HG03354 (cell line): ENCODE data around the gene COL27A1.
A peak's percentile ranks its signal among the peaks of the same experiment; 100 is the strongest.
"Not testable (repeated sequence)": the region's sequence is repeated elsewhere in the genome, so short reads cannot be mapped to it uniquely, and the experiment has no call there.

ENCODE experiments used
- ATAC-seq: cut with Tn5 transposase; IDR thresholded peaks from one replicate; pipeline ENCODE4 v1.9.1; 2021; ENCODE audit warnings: mild to moderate bottlenecking; ENCODE audit not compliant: unreplicated experiment, poor library complexity, severe bottlenecking

COL27A1 gene

DNA sequence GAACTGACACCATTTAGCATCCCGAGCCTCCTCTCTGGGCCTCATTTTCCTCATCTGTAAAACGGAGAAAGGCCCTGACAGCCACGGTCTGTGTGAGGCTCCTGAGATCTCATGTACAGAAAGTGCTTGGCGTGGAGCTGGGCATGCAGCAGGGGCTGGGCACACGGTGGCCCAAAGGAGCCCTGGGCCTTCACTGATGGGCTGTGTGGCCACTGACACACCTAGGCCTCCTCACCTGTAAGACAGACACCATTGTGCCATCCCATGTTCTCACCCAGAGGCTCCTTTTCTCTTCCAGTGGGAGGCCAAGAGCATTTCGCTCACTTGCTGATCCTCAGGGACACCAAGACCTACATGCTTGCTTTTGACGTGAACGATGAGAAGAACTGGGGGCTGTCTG lies 169.2 kb downstream of the COL27A1 start:
- no peak for ATAC-seq

- not testable (repeated sequence) for ATAC-seq
Observed at GRCh38 chr9:114324965-114325364, 169.6 kb downstream of the COL27A1 start.

DNA sequence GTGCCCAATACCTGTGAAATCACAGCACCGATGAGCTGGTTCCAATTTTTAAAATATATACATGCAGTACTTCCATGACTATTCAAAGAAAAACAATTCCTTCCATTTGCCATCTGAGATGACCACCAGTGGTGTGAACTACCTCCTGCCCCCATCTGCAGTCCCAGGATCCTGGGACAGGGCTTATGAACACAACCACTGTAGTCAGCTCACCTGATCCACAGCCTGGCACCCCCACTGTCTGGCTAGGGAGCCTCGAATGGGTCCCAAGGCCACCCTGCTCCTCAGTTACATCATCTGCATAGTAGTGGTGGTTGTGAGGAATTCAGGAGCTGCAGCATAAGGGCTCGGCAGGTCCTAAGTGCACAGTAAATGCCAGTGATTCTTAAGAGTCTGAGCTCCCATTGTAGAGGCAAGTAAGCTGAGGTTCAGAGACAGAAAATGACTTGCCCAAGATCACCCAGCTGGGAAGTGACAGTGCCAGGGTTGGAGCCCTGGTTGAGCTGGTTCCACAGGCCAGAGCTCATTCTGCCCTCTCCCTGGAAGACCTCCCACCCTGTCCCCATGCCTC lies 170.4 kb downstream of the COL27A1 start:
- not testable (repeated sequence) for ATAC-seq

DNA sequence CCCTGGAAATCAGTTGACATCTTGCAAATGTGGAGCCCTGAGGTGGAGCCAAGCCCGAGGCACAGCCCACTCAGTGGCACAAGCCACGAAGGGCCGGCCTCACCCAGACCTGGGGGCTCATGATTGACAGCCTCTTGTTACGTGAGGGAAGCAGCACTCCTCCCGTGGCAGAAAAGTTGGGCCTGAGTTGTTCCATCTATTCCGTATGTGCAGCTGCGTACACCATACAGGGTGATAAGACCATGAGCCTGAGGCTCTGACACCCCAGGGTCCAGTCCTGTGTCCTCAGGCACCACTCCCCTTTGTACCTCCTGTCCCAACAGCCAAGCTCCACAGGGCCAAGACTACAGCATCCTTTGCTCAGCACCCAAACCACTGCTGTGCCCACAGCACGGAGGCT lies 172.4 kb downstream of the COL27A1 start:
- no peak for ATAC-seq

DNA sequence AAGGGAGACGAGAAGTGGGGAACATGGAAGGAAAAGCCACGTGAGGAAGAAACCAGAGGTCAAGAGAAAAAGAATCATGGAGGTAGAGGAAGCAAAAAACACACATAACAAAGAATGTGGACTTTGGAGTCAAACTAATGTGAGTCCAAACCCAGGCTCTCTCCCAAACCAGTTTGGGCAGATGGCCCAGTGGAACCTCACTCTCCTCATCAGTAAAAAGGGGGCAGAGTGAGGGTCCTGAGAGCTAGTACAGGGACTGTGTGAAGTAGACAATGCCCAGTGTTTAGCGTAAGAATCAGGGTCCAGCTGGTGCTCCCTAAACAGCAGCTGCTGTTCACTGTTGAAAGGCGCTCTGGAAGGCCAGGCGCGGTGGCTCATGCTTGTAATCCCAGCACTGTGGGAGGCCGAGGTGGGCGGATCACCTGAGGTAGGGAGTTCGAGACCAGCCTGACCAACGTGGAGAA lies 173.1 kb downstream of the COL27A1 start:
- ATAC-seq = not testable (repeated sequence)

DNA sequence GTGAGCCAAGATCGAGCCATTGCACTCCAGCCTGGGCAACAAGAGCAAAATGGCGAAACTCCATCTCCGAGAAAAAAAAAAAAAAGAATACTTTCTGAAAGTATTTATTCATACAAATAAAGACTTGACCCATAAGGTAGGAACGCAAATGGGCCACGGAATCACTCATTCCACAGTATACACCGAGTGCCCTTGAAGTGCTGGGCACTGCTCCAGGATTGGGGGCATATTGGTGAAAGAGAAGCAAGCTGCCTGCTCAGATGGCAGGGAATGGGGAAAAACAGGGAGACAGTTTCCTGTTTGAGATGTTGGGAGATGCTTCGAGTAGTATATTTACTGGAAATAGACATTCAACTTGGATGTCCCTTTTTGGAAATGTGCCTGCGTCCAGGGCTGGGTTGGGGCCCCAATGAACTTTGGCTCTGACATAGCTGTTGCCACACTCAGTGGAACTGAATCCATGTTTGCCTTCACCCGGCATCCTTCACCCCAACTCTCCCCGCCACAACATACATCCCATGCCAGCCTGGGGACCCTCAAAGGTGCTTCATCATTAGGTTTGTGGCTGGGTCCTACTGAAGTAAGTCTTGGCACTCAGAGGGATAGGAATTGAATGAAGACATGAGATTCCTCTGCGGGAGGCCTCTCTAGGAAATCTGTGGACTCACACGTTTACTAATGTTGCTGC lies 173.7 kb downstream of the COL27A1 start:
- ATAC-seq = not testable (repeated sequence)

DNA sequence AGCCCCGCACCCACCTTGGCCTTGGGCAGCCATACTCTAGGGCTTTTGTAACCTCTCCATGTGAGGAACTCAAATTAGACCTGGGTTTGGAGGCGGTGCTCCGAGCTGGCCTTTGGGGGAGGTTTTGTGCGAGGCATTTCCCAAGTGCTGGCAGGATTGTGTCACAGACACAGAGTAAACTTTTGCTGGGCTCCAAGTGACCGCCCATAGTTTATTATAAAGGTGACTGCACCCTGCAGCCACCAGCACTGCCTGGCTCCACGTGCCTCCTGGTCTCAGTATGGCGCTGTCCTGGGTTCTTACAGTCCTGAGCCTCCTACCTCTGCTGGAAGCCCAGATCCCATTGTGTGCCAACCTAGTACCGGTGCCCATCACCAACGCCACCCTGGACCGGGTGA lies 174.3 kb downstream of the COL27A1 start, which contains the start of gene ORM2:
Gene ORM2, plus strand, starts transcription at position 245 of the 398 bp plus-strand sequence. Its CDS starts 36 bp downstream, at position 281.
- ATAC-seq = not testable (repeated sequence)

GRCh38 chr9:114330636-114331035 lies 175.3 kb downstream of the COL27A1 start:
- ATAC-seq = no peak

DNA sequence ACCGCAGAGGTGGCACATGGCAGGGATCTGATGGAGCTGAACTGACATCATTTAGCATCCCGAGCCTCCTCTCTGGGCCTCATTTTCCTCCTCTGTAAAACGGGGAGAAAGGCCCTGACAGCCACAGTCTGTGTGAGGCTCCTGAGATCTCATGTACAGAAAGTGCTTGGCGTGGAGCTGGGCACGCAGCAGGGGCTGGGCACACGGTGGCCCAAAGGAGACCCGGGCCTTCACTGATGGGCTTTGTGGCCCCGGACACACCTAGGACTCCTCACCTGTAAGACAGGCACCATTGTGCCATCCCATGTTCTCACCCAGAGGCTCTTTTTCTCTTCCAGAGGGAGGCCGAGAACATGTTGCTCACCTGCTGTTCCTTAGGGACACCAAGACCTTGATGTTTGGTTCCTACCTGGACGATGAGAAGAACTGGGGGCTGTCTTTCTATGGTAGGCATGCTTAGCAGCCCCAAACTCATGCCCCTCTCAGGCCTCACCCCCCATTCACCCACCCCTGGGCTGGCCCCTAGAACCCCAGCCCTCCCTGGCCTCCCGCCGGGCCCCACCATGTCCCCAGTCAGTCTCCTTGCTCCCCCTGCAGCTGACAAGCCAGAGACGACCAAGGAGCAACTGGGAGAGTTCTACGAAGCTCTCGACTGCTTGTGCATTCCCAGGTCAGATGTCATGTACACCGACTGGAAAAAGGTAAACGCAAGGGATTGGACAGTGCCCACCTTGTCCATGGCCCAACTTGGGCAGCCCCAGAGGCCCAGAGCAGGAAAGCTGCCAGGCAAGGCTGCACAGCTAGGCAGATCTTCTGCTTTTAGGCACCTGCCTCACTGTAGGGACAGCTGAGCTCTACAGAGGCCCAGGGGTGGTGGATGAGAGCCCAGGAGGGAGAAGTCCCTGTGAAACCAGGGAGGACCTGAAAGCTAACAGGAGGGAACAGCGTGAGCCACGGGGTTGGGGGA lies 176.2 kb downstream of the COL27A1 start:
- ATAC-seq = not testable (repeated sequence)

GRCh38 chr9:114332474-114333040 lies 177.2 kb downstream of the COL27A1 start:
- not testable (repeated sequence) for ATAC-seq

DNA sequence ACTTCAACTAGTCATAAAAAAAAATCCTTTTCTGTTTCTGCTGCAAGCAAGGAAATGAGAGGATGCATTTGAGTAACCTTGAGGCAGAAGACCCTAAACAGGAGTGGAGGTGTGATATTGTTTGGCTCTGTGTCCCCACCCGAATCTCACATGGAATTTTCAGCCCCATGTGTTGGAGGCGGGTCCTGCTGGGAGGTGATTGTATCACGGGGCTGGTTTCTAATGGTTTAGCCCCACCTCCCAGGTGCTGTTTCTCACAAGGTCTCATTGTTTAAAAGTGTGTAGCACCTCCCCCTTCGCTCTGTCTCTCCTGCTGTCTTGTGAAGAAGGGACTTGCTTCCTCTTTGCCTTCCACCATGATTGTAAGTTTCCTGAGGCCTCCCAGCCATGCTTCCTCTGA lies 178.4 kb downstream of the COL27A1 start:
- ATAC-seq = not testable (repeated sequence)

DNA sequence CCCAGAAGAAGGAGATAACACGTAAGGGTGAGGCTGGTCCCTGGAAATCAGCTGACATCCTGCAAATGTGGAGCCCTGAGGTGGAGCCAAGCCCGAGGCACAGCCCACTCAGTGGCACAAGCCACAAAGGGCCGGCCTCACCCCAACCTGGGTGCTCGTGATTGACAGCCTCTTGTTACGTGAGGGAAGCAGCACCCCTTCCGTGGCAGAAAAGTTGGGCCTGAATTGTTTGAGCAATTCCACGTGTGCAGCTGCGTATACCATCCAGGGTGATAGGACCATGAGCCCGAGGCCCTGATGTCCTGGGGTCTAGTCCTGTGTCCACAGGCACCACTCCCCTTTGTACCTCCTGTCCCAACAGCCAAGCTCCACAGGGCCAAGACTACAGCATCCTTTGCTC lies 179.2 kb downstream of the COL27A1 start:
- ATAC-seq = no peak

GRCh38 chr9:114335745-114336144 lies 180.4 kb downstream of the COL27A1 start:
- ATAC-seq = no peak

- ATAC-seq = no peak
Observed at GRCh38 chr9:114336157-114336556, 180.8 kb downstream of the COL27A1 start.

GRCh38 chr9:114336699-114337395 lies 181.5 kb downstream of the COL27A1 start:
- ATAC-seq = no peak

DNA sequence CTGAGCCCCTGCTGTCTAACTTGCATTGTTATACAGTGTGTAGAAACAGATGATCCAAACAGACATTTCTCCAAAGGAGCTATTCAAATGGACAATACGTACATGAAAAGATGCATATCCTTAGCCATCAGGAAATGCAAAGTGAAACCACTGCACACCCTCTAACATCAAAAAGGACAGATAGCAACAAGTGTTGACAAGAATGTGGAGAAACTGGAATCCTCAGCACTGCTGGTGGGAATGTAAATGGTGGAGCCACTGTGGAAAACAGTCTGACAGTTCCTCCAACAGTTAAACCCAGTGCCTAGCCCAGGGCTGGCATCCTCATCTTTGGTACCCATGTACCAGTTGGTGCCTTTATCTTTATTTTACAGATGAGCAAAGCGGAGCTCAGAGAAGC lies 182.8 kb downstream of the COL27A1 start:
- ATAC-seq = no peak

- peak; percentile 69 for ATAC-seq
Observed at GRCh38 chr9:114339130-114339908, 184.0 kb downstream of the COL27A1 start.

DNA sequence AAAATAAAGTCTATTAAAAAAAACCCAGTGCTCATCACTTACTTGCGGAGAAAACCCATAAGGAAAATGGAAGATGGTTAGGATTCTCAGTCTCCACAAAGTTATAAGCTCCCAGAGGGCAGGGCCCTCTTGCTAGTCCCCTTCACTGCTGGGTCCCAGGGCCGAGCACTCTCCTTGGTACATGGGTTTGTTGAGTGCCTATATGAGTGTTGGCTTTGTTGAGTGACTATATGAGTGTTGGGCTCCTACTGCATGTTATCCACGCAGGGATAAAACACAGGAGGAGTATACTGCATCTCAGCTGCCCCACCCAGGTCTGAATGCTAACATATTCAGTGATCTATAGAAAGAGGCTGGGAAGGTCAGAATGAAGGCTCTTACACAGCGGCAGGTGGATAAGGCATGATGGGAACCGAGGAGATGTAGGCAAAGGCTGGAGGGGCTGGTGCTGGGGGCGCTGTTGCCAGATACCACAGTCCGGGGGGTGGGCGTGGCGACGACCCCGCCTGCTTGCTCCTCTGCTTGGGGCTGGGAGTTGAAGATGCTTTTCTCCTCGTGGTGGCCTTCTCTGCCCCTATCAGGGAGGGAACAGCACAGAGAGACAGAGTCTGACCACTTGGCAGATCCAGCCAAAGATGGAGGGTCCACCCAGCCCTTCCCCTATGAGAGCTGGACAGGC lies 186.0 kb downstream of the COL27A1 start:
- no peak for ATAC-seq
